ENCODE results near the gene C10orf53. TPM values are rescaled to one million over a fixed set of nuclear protein-coding genes. Genes with fewer than 3 reads are reported as not detected.
"Not testable (repeated sequence)": the region's sequence is repeated elsewhere in the genome, so short reads cannot be mapped to it uniquely, and the experiment has no call there.

Gene C10orf53
- total RNA-seq, 2 experiments from 2014 or later: not detected

DNA sequence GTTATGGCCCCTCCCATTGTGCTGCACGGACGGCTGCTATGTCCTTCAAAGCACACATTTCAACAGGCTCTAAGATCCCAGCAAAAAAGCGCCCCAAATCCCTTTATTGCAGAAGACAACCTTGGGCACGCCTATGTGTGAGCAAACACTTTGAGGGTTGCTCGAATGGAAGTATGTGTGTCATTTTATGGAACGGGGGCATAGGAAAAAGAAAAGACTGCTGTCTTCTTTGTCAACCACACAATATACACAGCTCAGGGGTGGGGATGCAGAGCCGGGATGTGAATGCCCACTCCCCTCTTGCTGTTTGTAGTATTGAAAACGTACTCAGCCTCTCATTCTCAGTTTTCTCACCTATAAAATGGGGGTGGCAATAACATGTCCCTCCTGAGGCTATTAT is 32.0 kb downstream of the C10orf53 start:
- H3K36me3 Mint-ChIP-seq: no peaks in the 10 kb centered on the region
- no peaks in the 10 kb centered on the region for H3K4me1 Mint-ChIP-seq
- CTCF ChIA-PET: no interaction called here
- H3K27ac Mint-ChIP-seq: no peak overlapping the region
- DNase-seq (no peak), ATAC-seq (no peak)
- no peaks in the 10 kb centered on the region for H3K27me3 Mint-ChIP-seq
- no peak overlapping the region for H3K4me3 Mint-ChIP-seq
- H3K9me3 Mint-ChIP-seq (ENCODE audit: low read depth): no peaks in the 10 kb centered on the region

DNA sequence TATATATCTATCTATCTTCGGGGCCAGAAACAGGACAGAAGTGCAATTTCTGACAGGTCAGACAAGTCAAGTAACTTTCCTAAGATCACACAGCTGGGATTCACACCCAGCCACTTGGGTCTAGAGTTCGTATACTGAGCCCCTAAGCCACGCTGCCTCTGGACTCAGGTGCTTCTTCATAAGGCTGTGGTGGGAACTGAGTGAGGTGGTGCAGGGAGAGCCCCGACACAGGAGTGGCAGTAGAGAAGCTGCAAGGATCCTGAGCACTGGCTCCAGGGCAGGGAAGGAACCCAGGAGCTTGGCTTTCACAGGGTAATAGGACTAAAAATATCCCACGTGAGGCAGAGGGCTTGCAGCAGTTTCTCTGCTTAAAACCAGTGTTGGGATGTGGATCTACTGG is 33.8 kb downstream of the C10orf53 start:
- DNase-seq: no peak
- no peak for ATAC-seq
- no peak overlapping the region for H3K4me3 Mint-ChIP-seq
- H3K4me1 Mint-ChIP-seq: no peaks in the 10 kb centered on the region
- no peaks in the 10 kb centered on the region for H3K9me3 Mint-ChIP-seq (ENCODE audit: low read depth)
- no peak overlapping the region for H3K27ac Mint-ChIP-seq
- peaks cover 5% of the 10 kb centered on the region for H3K27me3 Mint-ChIP-seq
- CTCF ChIA-PET: no interaction called here
- H3K36me3 Mint-ChIP-seq: no peaks in the 10 kb centered on the region

DNA sequence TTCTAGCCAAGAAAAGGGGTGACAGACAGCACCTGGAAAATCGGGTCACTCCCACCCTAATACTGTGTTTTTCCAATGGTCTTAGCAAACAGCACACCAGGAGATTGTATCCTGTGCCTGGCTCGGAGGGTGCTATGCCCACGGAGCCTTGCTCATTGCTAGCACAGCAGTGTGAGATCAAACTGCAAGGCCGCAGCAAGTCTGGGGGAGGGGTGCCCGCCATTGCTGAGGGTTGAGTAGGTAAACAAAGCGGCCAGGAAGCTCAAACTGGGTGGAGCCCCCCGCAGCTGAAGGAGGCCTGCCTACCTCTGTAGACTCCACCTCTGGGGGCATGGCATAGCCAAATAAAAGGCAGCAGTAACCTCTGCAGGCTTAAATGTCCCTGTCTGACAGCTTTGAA is 35.7 kb downstream of the C10orf53 start:
- H3K4me1 Mint-ChIP-seq; ATAC-seq; H3K36me3 Mint-ChIP-seq; DNase-seq; H3K9me3 Mint-ChIP-seq (ENCODE audit: low read depth); H3K27me3 Mint-ChIP-seq; H3K4me3 Mint-ChIP-seq; CTCF ChIA-PET; H3K27ac Mint-ChIP-seq: not testable (repeated sequence)

DNA sequence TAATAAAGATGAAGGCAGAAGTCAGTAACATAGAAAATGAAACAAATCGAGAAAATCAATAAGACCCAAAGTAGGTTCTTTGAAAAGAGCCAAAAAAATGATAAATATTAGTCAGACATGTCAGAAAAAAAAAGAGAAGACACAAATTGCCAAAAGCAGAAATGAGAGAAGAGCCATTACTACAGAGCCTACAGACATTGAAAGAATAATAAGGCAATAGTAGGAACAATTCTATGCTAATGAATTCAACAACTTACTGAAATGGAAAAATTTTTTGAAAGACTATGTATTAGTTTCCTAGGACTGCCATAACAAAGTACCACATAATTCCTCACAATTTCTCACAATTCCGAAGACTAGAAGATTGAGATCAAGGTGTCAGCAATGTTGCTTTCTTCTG is 47.1 kb downstream of the C10orf53 start:
- H3K27ac Mint-ChIP-seq: no peak overlapping the region
- peaks cover 7% of the 10 kb centered on the region for H3K9me3 Mint-ChIP-seq (ENCODE audit: low read depth)
- ATAC-seq: no peak
- peaks cover 2% of the 10 kb centered on the region for H3K27me3 Mint-ChIP-seq
- no peak for DNase-seq
- CTCF ChIA-PET: no interaction called here
- H3K4me1 Mint-ChIP-seq: no peaks in the 10 kb centered on the region
- H3K4me3 Mint-ChIP-seq: no peak overlapping the region
- no peaks in the 10 kb centered on the region for H3K36me3 Mint-ChIP-seq

DNA sequence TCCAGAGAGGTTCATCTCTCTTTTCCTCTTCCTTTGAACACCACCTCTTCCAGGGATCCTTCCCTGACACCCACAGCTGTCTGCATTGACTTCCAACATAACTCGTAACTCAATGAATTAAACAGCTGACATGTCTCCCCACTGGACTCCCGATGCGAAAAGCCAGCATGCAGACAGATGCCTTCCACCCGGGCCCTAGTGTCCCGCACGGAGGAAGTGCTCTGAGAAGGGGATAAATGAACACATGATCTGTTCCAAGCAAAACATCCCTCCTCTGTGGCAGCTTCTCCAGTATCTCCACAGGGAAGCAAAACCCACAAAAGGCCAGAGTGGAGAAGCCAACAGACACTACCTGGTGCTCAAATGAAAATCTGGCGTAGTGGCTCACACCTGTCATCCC is 54.4 kb downstream of the C10orf53 start:
- ATAC-seq (no peak), DNase-seq (no peak)
- Mint-ChIP-seq H3K4me1 (no peaks in the 10 kb centered on the region), H3K36me3 (no peaks in the 10 kb centered on the region), H3K27me3 (peaks cover 2% of the 10 kb centered on the region), H3K4me3 (no peak overlapping the region), H3K27ac (no peak overlapping the region), H3K9me3 (ENCODE audit: low read depth) (no peaks in the 10 kb centered on the region)
- CTCF ChIA-PET: no interaction called here

DNA sequence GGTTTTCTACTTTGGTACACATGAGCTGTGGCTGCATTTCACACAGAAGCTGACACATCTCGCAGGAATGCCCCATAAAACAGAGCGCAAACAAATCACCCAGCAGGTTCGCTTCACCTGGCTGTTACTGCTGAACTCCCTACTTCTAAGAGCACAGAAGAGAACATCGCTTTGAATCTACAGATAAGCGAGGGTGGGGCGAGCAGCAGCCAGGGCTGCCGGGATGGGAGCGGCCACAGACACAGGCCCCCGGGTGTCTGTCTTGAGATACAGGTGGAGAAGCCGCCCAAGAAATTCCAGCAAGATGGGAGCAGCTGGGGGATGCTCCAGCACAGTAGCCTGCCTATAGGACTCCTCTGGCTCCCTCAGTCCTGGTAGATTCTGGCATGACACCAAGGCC is 55.2 kb downstream of the C10orf53 start:
- Mint-ChIP-seq H3K27ac (no peak overlapping the region), H3K4me1 (no peaks in the 10 kb centered on the region), H3K27me3 (peaks cover 2% of the 10 kb centered on the region), H3K36me3 (no peaks in the 10 kb centered on the region), H3K9me3 (ENCODE audit: low read depth) (no peaks in the 10 kb centered on the region), H3K4me3 (no peak overlapping the region)
- CTCF ChIA-PET: no interaction called here
- DNase-seq: no peak
- no peak for ATAC-seq

DNA sequence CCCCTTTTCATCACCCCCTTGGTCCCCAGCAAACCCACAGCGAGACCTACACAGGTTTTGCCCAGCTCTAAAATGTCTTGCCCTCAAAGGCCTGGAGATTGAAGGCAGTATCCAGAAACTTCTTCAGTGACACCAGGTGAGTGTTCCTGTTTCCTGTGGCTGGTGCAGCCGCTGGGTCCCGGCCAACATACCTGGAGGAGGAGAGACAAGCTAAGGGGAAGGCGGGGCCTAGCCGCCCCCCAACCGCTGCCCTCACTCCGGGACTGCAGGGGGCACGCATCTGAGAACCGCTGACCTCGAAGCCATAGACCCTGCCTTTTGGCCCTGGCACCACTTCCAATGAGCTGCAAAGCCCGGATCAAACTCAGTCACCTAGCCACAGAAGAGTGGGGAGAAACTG is 55.7 kb downstream of the C10orf53 start:
- CTCF ChIA-PET: no interaction called here
- Mint-ChIP-seq H3K27ac (no peak overlapping the region), H3K4me1 (no peaks in the 10 kb centered on the region), H3K27me3 (peaks cover 2% of the 10 kb centered on the region), H3K36me3 (no peaks in the 10 kb centered on the region), H3K4me3 (no peak overlapping the region), H3K9me3 (ENCODE audit: low read depth) (no peaks in the 10 kb centered on the region)
- DNase-seq: no peak
- no peak for ATAC-seq

DNA sequence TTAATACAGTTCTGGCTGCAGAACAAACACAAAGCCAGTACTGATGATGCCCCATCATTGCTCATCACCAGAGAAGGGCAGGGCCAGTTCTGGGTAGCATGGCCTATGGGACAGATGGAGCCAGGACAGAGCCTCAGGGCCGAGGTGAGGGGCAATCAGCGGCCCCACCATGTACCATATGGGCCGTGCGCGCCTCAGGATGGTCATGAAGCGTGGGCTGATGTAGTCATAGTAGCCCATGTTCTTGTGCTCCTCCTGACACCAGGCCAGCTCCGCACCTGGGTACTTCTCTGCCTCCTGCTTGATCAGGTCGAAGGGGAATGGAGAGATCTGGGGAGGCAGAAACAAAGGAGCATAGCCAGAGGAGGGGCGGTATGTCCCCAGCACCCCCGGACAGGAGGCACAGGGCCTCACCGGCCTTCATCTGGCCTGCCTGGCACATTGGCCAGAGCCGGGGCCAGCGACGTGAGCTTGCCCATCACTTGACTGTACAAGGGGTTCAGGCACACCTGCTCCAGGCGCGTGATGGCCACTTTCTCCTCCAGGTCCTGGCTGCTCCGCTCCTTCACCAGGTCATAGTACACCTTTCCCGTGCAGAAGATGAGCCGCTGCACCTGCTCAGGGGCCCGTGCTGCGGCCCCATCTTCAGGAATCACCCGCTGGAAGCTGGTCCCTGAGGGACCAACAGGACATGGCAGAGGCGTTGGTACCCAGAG is 56.6 kb downstream of the C10orf53 start:
- Mint-ChIP-seq H3K27ac (no peak overlapping the region), H3K36me3 (no peaks in the 10 kb centered on the region), H3K9me3 (ENCODE audit: low read depth) (no peaks in the 10 kb centered on the region), H3K4me3 (no peak overlapping the region), H3K27me3 (no peaks in the 10 kb centered on the region), H3K4me1 (no peaks in the 10 kb centered on the region)
- CTCF ChIA-PET: no interaction called here
- ATAC-seq (no peak), DNase-seq (no peak)

DNA sequence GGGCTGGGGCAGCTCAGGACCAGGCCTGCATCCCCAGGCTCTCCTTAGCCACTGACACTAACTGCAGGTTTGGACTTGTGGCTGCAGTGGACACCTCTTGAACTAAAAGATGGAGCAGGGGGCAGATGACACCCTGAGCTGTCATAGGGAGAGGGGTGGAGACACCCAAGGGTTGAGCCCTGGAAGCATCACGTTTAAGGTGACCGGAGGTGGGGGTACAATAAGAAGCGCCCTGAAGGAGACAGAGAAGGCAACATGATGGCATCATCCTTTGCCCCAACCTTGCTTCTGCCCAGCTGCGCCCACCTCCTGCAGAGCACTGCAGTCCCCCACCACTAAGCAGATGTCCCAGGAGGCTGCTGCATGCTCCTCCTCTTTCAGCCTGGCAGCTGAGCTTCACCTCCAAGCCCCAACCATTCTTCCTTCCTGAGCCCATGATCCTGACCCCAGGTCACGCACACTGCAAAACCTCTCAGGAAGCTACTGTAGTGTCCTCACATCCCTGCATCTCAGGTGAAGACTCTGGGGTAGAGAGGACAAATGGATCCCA is 57.2 kb downstream of the C10orf53 start:
- no peaks in the 10 kb centered on the region for H3K36me3 Mint-ChIP-seq
- no peaks in the 10 kb centered on the region for H3K9me3 Mint-ChIP-seq (ENCODE audit: low read depth)
- H3K4me1 Mint-ChIP-seq: no peaks in the 10 kb centered on the region
- H3K27ac Mint-ChIP-seq: no peak overlapping the region
- H3K4me3 Mint-ChIP-seq: no peak overlapping the region
- no peaks in the 10 kb centered on the region for H3K27me3 Mint-ChIP-seq
- CTCF ChIA-PET: no interaction called here
- ATAC-seq (no peak), DNase-seq (no peak)

DNA sequence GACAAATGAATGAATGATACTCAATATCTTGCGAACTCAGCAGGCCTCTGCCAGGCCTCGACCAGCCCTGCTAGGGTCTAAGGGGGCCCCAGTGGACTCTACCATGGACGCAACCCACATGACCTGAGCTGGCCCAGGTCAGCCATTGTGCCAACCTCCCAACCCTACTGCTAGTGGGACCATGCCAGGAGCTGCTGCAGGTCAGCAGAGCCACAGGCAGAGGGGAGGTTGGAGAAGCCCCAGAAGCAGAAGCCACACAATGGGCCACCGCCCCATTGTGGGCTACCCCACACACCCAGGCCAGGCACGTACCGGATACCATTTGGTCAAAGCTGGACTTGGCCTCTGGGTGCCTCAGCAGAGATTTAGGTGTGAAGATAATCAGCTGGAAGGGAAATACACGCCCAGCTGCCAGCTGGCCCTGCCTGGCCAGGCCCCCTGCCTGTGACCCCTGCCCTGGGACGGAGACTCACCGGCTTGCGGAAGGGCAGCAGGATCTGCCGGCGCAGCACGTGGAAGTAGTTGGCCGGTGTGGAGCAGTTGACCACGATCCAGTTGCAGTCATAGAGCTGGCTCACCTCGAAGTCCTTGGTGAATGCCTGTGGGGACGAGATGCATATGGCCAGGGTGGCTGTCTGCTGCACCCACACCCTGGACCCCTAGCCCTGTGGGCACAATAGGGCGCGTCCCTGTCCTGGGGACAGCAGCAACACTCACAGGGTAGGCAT is 58.2 kb downstream of the C10orf53 start:
- Mint-ChIP-seq H3K4me3 (no peak overlapping the region), H3K9me3 (ENCODE audit: low read depth) (peaks cover 3% of the 10 kb centered on the region), H3K27me3 (no peaks in the 10 kb centered on the region), H3K4me1 (no peaks in the 10 kb centered on the region), H3K36me3 (no peaks in the 10 kb centered on the region), H3K27ac (no peak overlapping the region)
- CTCF ChIA-PET: no interaction called here
- no peak for ATAC-seq
- DNase-seq: no peak

DNA sequence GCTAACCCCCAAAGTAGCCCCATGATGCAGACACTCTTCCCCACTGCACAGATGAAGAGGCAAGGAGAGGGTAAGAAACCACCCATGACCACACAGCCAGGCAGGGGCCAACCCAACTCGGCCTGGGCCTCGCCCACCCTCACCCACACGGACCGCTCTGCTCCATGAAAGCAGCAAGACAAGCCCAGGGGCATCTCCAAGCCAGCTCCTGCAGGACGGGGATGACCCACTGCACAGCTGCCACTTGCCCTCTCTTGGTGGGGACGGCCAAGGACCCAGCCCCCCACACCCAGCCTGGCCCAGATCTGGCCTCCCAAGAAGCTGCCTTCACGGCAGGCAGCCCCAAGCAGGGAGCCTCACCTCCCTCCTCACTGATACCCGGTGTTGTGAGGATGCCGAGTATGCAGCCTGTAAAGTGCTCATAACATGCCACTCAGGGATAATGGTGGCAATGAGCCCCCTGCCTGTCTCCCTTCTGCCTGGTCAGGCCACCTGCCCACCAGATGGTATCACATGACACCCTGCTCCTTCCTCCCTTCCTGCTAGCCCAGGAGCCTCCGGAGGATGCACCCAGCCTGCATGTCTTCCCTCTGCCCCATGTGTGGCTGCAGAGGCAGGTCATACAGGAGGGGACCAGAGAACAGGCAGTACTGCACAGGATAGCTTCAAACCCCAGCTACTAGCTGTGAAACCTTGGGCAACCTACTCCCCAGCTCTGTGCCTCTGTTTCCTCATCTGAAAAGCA is 59.3 kb downstream of the C10orf53 start:
- Mint-ChIP-seq H3K4me3 (no peak overlapping the region), H3K9me3 (ENCODE audit: low read depth) (peaks cover 3% of the 10 kb centered on the region), H3K4me1 (no peaks in the 10 kb centered on the region), H3K27me3 (no peaks in the 10 kb centered on the region), H3K27ac (no peak overlapping the region), H3K36me3 (no peaks in the 10 kb centered on the region)
- CTCF ChIA-PET: no interaction called here
- no peak for DNase-seq
- no peak for ATAC-seq

DNA sequence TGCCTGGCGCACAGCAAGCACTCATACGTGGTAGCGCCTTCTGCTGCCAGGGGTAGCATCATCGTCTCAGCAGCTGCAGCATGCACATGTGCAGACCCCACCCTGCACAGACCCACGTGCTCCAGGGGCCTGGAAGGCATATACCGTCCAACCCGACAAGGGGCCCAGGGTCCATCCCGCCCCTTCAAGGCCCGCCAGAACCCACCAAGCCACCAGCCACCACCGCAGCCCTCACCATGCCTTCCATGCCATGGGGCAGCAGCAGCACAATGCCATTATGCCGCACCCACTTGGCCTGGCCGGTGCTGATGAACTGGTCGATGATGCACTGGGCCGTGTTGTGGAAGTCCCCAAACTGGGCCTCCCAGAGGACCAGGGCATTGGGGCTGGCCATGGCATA is 60.0 kb downstream of the C10orf53 start:
- H3K36me3 Mint-ChIP-seq: no peaks in the 10 kb centered on the region

DNA sequence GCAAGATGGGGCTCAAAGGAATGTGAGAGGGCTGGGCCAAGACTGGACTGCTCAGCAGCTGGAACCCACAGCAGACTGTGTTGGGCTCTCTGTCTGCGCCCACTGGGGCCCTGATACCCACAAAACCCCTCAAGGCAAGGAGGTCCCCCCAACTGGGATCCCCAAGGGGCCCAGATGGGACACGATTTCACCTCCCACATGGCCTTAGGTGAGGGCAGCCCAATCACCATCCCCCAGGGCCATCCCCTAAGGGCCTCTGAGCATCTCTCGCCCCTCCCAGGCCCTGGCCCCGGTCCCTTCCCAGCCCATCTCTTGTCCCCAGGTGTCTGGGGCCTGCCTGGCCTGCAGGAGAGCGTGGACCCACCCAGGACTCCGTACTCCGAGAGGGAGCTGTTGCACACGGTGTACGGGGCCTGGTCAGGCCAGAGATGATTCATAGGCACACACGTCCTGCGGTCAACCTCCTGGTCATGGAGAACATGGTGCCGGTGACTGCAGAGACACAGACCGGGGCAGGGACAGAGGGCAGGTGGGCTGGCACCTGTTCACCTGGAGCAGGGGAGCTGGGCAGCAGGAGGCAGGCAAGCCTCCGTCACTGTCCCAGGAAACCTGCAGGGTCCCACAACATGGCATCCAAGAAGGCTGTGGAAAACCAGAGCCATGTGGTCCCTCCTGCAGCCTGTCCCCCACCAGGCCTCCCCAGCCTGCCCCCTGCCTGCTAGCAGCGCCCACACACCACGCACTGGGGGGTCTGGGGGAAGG is 61.1 kb downstream of the C10orf53 start:
- CTCF ChIA-PET: no interaction called here
- Mint-ChIP-seq H3K27ac (no peak overlapping the region), H3K9me3 (ENCODE audit: low read depth) (peaks cover 3% of the 10 kb centered on the region), H3K4me3 (no peak overlapping the region), H3K4me1 (no peaks in the 10 kb centered on the region), H3K36me3 (no peaks in the 10 kb centered on the region), H3K27me3 (no peaks in the 10 kb centered on the region)
- ATAC-seq (peak; percentile 8), DNase-seq (no peak)

More for the DNA sequence above, 60.0 kb downstream of the C10orf53 start:
- Mint-ChIP-seq H3K27ac (no peak overlapping the region), H3K4me3 (no peak overlapping the region), H3K27me3 (no peaks in the 10 kb centered on the region), H3K9me3 (ENCODE audit: low read depth) (peaks cover 3% of the 10 kb centered on the region), H3K4me1 (no peaks in the 10 kb centered on the region)
- ATAC-seq: no peak
- CTCF ChIA-PET: no interaction called here
- no peak for DNase-seq
